Measurements from ENCODE around the gene C1orf226. TPM values are rescaled to one million over a fixed set of nuclear protein-coding genes. Genes with fewer than 3 reads are reported as not detected.

C1orf226 gene
- total RNA-seq, 2 experiments from 2014 or later = not detected

Small RNAs within 50 kb of the gene (microRNA-seq; reads per million reads assigned to microRNA genes)
- not detected for gene MIR556 (ENCODE audit: borderline microRNAs expressed)

Other genes with a start within 250 kb of the C1orf226 start
- not detected for gene SPATA46, start 4.9 kb upstream of the C1orf226 start, total RNA-seq
- not detected for gene SH2D1B, start 30.4 kb downstream of the C1orf226 start, total RNA-seq
- 10 to 100 TPM; 50.5 to 50.9 TPM for gene UHMK1, start 116.1 kb downstream of the C1orf226 start, total RNA-seq
- gene UAP1, start 180.0 kb downstream of the C1orf226 start, total RNA-seq = 10 to 100 TPM; 71.5 to 73.9 TPM